Caco-2 (cell line): ENCODE data around the gene HOXA6. TPM values are rescaled to one million over a fixed set of nuclear protein-coding genes. Genes with fewer than 3 reads are reported as not detected.

Experiments
- BruUV-seq: library from RNA; stranded (reverse); fragments of 400-500 nt; replicated peaks from 2 replicates; lab custom pipeline; 2021; lab: Mats Ljungman, UMichigan
- CTCF ChIA-PET: fragments of 300-600 bp; sonication (Branson Sonifier 250); formaldehyde crosslinking; loops from one replicate; lab custom pipeline; 2022; ENCODE audit warnings: antibody characterized with exemption; lab: Charles Lee
- POLR2A ChIA-PET: fragments of 300-600 bp; sonication (Branson Sonifier 250); formaldehyde crosslinking; loops from one replicate; lab custom pipeline; 2022; ENCODE audit warnings: antibody characterized with exemption; lab: Charles Lee
- DNase-seq, 2 experiments: peaks; one replicate each; pipeline versions ENCODE4 v3.0.0 to v3.0.0-alpha.2; 2020 to 2022
- H3K27me3 ChIP-seq: replicated peaks from 2 replicates; pipeline ENCODE4 v1.6.0; 2011; ENCODE audit warnings: low read length; ENCODE audit not compliant: control insufficient read depth, insufficient read depth
- H3K36me3 ChIP-seq: 2 replicates; pipeline ENCODE4 v1.5.1; 2011; ENCODE audit warnings: low read length; ENCODE audit not compliant: control insufficient read depth, insufficient read depth
- H3K4me1 ChIP-seq: fragments of 250-450 bp; sonication (Bioruptor Pico); 2 replicates; pipeline ENCODE4 v1.5.1; 2020; ENCODE audit warnings: mild to moderate bottlenecking
- H3K4me3 ChIP-seq: 2 replicates; pipeline ENCODE4 v1.5.1; 2011; ENCODE audit warnings: low read depth, mild to moderate bottlenecking, control low read depth, low read length
- H3K9me3 ChIP-seq: fragments of 250-450 bp; sonication (Bioruptor Pico); 2 replicates; pipeline ENCODE4 v1.5.1; 2020; ENCODE audit warnings: mild to moderate bottlenecking, moderate library complexity
- H3K27ac Mint-ChIP-seq: one replicate; pipeline ENCODE4 v1.8.0; 2022; ENCODE audit warnings: mixed read lengths; ENCODE audit not compliant: unreplicated experiment
- H3K27me3 Mint-ChIP-seq: one replicate; pipeline ENCODE4 v1.8.0; 2022; ENCODE audit warnings: mixed read lengths; ENCODE audit not compliant: insufficient read depth, unreplicated experiment
- H3K36me3 Mint-ChIP-seq: one replicate; pipeline ENCODE4 v1.8.0; 2022; ENCODE audit warnings: mild to moderate bottlenecking, mixed read lengths; ENCODE audit not compliant: insufficient read depth, unreplicated experiment
- H3K4me1 Mint-ChIP-seq: one replicate; pipeline ENCODE4 v1.8.0; 2022; ENCODE audit warnings: low read depth, mixed read lengths; ENCODE audit not compliant: unreplicated experiment
- H3K4me3 Mint-ChIP-seq: one replicate; pipeline ENCODE4 v1.8.0; 2022; ENCODE audit warnings: mild to moderate bottlenecking, moderate library complexity, mixed read lengths; ENCODE audit not compliant: unreplicated experiment
- H3K9me3 Mint-ChIP-seq: one replicate; pipeline ENCODE4 v1.8.0; 2022; ENCODE audit warnings: mixed read lengths; ENCODE audit not compliant: unreplicated experiment
- CTCF ChIP-seq, 2 experiments: fragments of 200-600 bp in 1 of 2; IDR thresholded peaks; 1 replicate in 1 of 2; 2 replicates in 1 of 2; pipeline versions ENCODE4 v1.5.1 to v1.8.0; 2011 to 2022; ENCODE audit warnings: antibody characterized with exemption in 1 of 2, control low read depth in 1 of 2, inconsistent platforms in 1 of 2, low read depth in 1 of 2, low read length in 1 of 2, mild to moderate bottlenecking in 1 of 2, moderate library complexity in 1 of 2; ENCODE audit not compliant: insufficient read depth in 1 of 2, severe bottlenecking in 1 of 2, unreplicated experiment in 1 of 2
- intact Hi-C: fragments of 100-400 bp; cut with micrococcal nuclease; formaldehyde crosslinking; loops from one replicate; pipeline ENCODE4 v1.10.0; 2022; ENCODE audit not compliant: unreplicated experiment
- total RNA-seq: library from RNA; stranded (reverse); gene quantifications from 2 replicates; pipeline ENCODE4 v1.2.3, GENCODE V29; 2022

The HOXA6 gene
- total RNA-seq, 1 experiment from 2014 or later, result 5.6 TPM

- intact Hi-C loops, result no loop called here
- peaks cover 14% of the 10 kb centered on the region for H3K4me1 ChIP-seq
- Mint-ChIP-seq H3K4me1 (peaks cover 7% of the 10 kb centered on the region), H3K27me3 (peaks cover 8% of the 10 kb centered on the region), H3K27ac (no peak overlapping the region), H3K36me3 (peaks cover 6% of the 10 kb centered on the region), H3K4me3 (peak overlapping the region; percentile 71), H3K9me3 (no peaks in the 10 kb centered on the region)
- POLR2A ChIA-PET, result no interaction called here
- H3K4me3 ChIP-seq, result peak overlapping the region; percentile 55
- TSS peak; percentile 54 for BruUV-seq
- CTCF ChIA-PET, result interaction anchor here (0.7 to 1.8 kb wide), 3 partner anchors 12 to 393 kb away, joined by 3 to 9 read pairs (median 5); no protein-coding TSS in a partner anchor
- no peaks in the 10 kb centered on the region for H3K36me3 ChIP-seq
- no peak for TF ChIP-seq CTCF (IDR thresholded peaks at IDR 0.05; ENCODE audit: insufficient read depth in 1 of 2, low read depth in 1 of 2, low read length in 1 of 2, severe bottlenecking in 1 of 2, unreplicated experiment in 1 of 2)
- peak; percentile 47 to 50 for DNase-seq
- H3K9me3 ChIP-seq, result no peaks in the 10 kb centered on the region
- H3K27me3 ChIP-seq, result peaks cover 5% of the 10 kb centered on the region
These were observed 36.9 kb upstream of the HOXA6 start for GRCh38 chr7:27184337-27185012.

GRCh38 chr7:27183682-27184336 lies 36.2 kb upstream of the HOXA6 start:
- CTCF ChIA-PET, result interaction anchor here (0.7 to 1.8 kb wide), 2 partner anchors 12 to 37 kb away, joined by 5 to 9 read pairs; no protein-coding TSS in a partner anchor
- Mint-ChIP-seq H3K4me3 (peak overlapping the region; percentile 71), H3K36me3 (peaks cover 6% of the 10 kb centered on the region), H3K4me1 (peaks cover 7% of the 10 kb centered on the region), H3K9me3 (no peaks in the 10 kb centered on the region), H3K27ac (no peak overlapping the region), H3K27me3 (peaks cover 8% of the 10 kb centered on the region)
- Histone ChIP-seq H3K9me3 (no peaks in the 10 kb centered on the region), H3K36me3 (no peaks in the 10 kb centered on the region), H3K27me3 (peaks cover 5% of the 10 kb centered on the region), H3K4me1 (peaks cover 14% of the 10 kb centered on the region), H3K4me3 (peak overlapping the region; percentile 55)
- DNase-seq, result peak in 1 of 2 experiments; percentile 26
- no TSS peak for BruUV-seq
- TF ChIP-seq CTCF (IDR thresholded peaks at IDR 0.05; ENCODE audit: insufficient read depth in 1 of 2, low read depth in 1 of 2, low read length in 1 of 2, severe bottlenecking in 1 of 2, unreplicated experiment in 1 of 2), result no peak
- intact Hi-C loops, result no loop called here
- POLR2A ChIA-PET, result no interaction called here

GRCh38 chr7:27182861-27183681 lies 35.5 kb upstream of the HOXA6 start:
- Histone ChIP-seq H3K4me1 (peaks cover 14% of the 10 kb centered on the region), H3K9me3 (no peaks in the 10 kb centered on the region), H3K27me3 (peaks cover 5% of the 10 kb centered on the region), H3K36me3 (no peaks in the 10 kb centered on the region), H3K4me3 (peak overlapping the region; percentile 55)
- intact Hi-C loops, result no loop called here
- H3K27ac Mint-ChIP-seq, result no peak overlapping the region
- peaks cover 7% of the 10 kb centered on the region for H3K4me1 Mint-ChIP-seq
- H3K27me3 Mint-ChIP-seq, result peaks cover 8% of the 10 kb centered on the region
- TF ChIP-seq CTCF (IDR thresholded peaks at IDR 0.05; ENCODE audit: insufficient read depth in 1 of 2, low read depth in 1 of 2, low read length in 1 of 2, severe bottlenecking in 1 of 2, unreplicated experiment in 1 of 2), result no peak
- H3K4me3 Mint-ChIP-seq, result peak overlapping the region; percentile 71
- BruUV-seq, result no TSS peak
- peaks cover 6% of the 10 kb centered on the region for H3K36me3 Mint-ChIP-seq
- ChIA-PET POLR2A (no interaction called here), CTCF (interaction anchor here (1.2 kb wide), 1 partner anchor 13 kb away, joined by 5 read pairs; no protein-coding TSS in a partner anchor)
- no peaks in the 10 kb centered on the region for H3K9me3 Mint-ChIP-seq
- peak; percentile 43 to 46 for DNase-seq
